Osteocyte (in vitro differentiated cells): ENCODE measurements around the gene TAAR2. TPM values are rescaled to one million over a fixed set of nuclear protein-coding genes. Genes with fewer than 3 reads are reported as not detected.

Source experiments
- DNase-seq: peaks from one replicate; pipeline ENCODE4 v3.0.0; 2021; ENCODE audit warnings: mixed read lengths; ENCODE audit not compliant: unreplicated experiment; ENCODE audit errors: extremely low spot score
- H3K27ac Mint-ChIP-seq: one replicate; pipeline ENCODE4 v1.8.0; 2021; ENCODE audit warnings: mild to moderate bottlenecking, mixed read lengths; ENCODE audit not compliant: unreplicated experiment
- H3K27me3 Mint-ChIP-seq: one replicate; pipeline ENCODE4 v1.8.0; 2021; ENCODE audit warnings: mixed read lengths; ENCODE audit not compliant: unreplicated experiment
- H3K36me3 Mint-ChIP-seq: one replicate; pipeline ENCODE4 v1.8.0; 2021; ENCODE audit warnings: mixed read lengths; ENCODE audit not compliant: unreplicated experiment
- H3K4me1 Mint-ChIP-seq: one replicate; pipeline ENCODE4 v1.8.0; 2021; ENCODE audit warnings: mixed read lengths; ENCODE audit not compliant: unreplicated experiment
- H3K4me3 Mint-ChIP-seq: one replicate; pipeline ENCODE4 v1.8.0; 2021; ENCODE audit warnings: mild to moderate bottlenecking, moderate library complexity, mixed read lengths; ENCODE audit not compliant: unreplicated experiment
- H3K9me3 Mint-ChIP-seq: one replicate; pipeline ENCODE4 v1.8.0; 2021; ENCODE audit warnings: mixed read lengths; ENCODE audit not compliant: unreplicated experiment
- total RNA-seq: library from RNA; stranded (reverse); gene quantifications from 2 replicates; pipeline ENCODE4 v1.2.1, GENCODE V29; 2021
- TF ChIP-seq, protein P1 (sequence below): fragments of 200-600 bp; sonication (generic); IDR thresholded peaks from 2 replicates; pipeline ENCODE4 v1.5.0; 2021; ENCODE audit warnings: antibody characterized with exemption, mild to moderate bottlenecking, moderate library complexity

Gene TAAR2
- total RNA-seq, 1 donor from 2014 or later, result not detected

DNA sequence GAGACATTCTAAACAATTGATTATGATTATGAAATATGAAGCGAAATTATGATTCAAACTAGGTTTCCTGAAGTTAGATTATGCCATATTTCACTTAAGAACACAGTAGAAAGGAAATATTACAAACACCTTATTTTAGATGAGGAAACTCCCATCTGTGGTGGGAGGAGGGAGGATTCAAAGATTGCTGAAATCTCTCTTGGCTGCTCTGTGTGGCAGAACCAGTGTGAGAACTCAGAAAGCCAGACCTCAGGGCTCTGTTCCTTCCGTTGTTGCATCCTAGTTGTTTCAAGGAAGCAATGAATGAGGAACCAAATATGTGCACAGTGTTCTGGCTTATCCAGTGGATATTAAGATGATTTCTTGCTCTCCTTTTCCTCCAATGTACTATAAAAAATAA, 36.7 kb downstream of the TAAR2 start:
- H3K4me3 Mint-ChIP-seq, result no peak overlapping the region
- TF ChIP-seq, protein P1, sequence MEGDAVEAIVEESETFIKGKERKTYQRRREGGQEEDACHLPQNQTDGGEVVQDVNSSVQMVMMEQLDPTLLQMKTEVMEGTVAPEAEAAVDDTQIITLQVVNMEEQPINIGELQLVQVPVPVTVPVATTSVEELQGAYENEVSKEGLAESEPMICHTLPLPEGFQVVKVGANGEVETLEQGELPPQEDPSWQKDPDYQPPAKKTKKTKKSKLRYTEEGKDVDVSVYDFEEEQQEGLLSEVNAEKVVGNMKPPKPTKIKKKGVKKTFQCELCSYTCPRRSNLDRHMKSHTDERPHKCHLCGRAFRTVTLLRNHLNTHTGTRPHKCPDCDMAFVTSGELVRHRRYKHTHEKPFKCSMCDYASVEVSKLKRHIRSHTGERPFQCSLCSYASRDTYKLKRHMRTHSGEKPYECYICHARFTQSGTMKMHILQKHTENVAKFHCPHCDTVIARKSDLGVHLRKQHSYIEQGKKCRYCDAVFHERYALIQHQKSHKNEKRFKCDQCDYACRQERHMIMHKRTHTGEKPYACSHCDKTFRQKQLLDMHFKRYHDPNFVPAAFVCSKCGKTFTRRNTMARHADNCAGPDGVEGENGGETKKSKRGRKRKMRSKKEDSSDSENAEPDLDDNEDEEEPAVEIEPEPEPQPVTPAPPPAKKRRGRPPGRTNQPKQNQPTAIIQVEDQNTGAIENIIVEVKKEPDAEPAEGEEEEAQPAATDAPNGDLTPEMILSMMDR, result no peak
- H3K4me1 Mint-ChIP-seq, result no peaks in the 10 kb centered on the region
- H3K27me3 Mint-ChIP-seq, result peaks cover 55% of the 10 kb centered on the region
- H3K36me3 Mint-ChIP-seq, result no peaks in the 10 kb centered on the region
- no peak overlapping the region for H3K27ac Mint-ChIP-seq
- no peak for DNase-seq
- H3K9me3 Mint-ChIP-seq, result no peaks in the 10 kb centered on the region

DNA sequence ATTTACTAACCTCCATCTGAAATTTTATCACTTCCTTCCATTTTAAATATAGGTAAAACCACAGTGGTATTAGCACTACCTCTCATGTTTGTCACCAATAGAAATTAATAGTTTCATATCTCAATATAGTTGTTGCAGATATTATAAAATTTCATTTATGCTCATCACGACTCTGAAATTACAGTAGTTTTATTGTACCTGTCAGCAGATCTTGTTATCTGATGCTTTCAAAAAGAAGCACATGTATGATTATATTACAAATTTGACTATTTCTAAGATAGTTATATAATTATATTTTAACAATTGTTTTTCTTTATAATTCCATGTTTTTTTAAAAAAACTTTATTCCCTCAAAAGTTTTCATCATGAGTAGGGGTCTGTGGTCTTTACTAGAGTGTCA, 39.4 kb downstream of the TAAR2 start:
- Mint-ChIP-seq H3K27me3 (peaks cover 39% of the 10 kb centered on the region), H3K4me3 (no peak overlapping the region), H3K36me3 (no peaks in the 10 kb centered on the region), H3K4me1 (no peaks in the 10 kb centered on the region), H3K9me3 (no peaks in the 10 kb centered on the region), H3K27ac (no peak overlapping the region)
- no peak for DNase-seq
- TF ChIP-seq, protein P1, result no peak

DNA sequence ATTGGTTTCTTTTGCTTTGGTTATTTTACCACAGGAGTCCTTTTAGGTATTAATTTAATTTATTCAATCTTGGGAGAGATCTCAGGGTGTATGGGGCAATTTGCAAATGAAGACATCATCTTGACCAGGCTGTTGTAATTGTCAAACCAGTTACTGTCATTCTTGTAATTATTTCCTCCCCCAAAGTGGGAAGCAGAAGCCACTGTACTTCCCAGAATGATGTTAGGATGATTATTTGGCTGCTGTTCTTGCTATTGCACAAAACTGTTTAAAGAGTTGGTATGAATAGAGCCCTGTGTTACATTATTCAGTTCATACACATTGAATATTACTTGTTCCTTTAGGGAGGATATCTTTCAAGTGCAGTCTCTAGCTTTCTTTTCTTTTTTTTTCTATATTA, 52.3 kb downstream of the TAAR2 start:
- Mint-ChIP-seq H3K27me3 (peaks cover 58% of the 10 kb centered on the region), H3K9me3 (no peaks in the 10 kb centered on the region), H3K27ac (no peak overlapping the region), H3K36me3 (no peaks in the 10 kb centered on the region), H3K4me3 (no peak overlapping the region), H3K4me1 (no peaks in the 10 kb centered on the region)
- DNase-seq, result no peak
- TF ChIP-seq, protein P1, result no peak

DNA sequence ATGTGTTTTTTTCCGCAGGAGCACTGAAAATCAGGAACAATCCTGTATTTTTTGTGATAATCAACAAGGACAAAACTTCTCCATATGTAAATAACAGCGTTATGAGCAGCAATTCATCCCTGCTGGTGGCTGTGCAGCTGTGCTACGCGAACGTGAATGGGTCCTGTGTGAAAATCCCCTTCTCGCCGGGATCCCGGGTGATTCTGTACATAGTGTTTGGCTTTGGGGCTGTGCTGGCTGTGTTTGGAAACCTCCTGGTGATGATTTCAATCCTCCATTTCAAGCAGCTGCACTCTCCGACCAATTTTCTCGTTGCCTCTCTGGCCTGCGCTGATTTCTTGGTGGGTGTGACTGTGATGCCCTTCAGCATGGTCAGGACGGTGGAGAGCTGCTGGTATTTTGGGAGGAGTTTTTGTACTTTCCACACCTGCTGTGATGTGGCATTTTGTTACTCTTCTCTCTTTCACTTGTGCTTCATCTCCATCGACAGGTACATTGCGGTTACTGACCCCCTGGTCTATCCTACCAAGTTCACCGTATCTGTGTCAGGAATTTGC, 53.8 kb downstream of the TAAR2 start, which contains the start of gene TAAR6:
TAAR6 (plus strand) TSS at position 102 of the 557 bp plus-strand sequence; CDS start at position 102, 0 bp downstream.
- Mint-ChIP-seq H3K4me3 (no peak within 1 kb of the TSS), H3K36me3 (no peaks in the 10 kb centered on the region), H3K27me3 (peaks cover 61% of the 10 kb centered on the region), H3K27ac (no peak within 1 kb of the TSS), H3K9me3 (no peaks in the 10 kb centered on the region), H3K4me1 (no peaks in the 10 kb centered on the region)
- TF ChIP-seq, protein P1, result no peak
- no peak for DNase-seq

DNA sequence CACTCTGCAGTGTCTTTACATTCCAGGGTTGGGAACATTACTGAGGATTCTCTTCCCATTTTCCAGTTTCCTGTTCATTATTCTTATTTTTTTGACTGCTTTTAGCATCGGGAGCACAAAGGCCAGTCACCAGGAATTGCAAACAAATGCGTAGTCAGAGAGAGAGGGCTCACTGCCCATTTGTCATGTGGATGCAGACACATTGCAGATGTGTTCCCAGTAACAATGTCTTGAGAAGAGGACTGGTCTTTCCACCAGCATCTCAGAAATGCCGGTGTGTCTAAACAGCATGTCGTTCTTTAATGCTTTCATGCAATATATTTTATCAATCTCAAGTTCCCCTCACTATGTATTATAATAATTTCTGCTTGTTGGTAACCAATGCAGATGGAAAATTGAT, 54.9 kb downstream of the TAAR2 start:
- no peak overlapping the region for H3K4me3 Mint-ChIP-seq
- no peaks in the 10 kb centered on the region for H3K9me3 Mint-ChIP-seq
- no peak overlapping the region for H3K27ac Mint-ChIP-seq
- no peaks in the 10 kb centered on the region for H3K36me3 Mint-ChIP-seq
- TF ChIP-seq, protein P1, result no peak
- no peak for DNase-seq
- no peaks in the 10 kb centered on the region for H3K4me1 Mint-ChIP-seq
- H3K27me3 Mint-ChIP-seq, result peaks cover 62% of the 10 kb centered on the region
